HFFc6 (cell line): ENCODE results near the gene GOT1. TPM values are rescaled to one million over a fixed set of nuclear protein-coding genes. Genes with fewer than 3 reads are reported as not detected.

Experiments used
- DNase-seq: peaks from one replicate; pipeline ENCODE4 v3.0.0-alpha.2; 2018
- H3K27ac Mint-ChIP-seq: 2 replicates; pipeline ENCODE4 v1.8.0; 2020; ENCODE audit warnings: mild to moderate bottlenecking, mixed read lengths
- H3K27me3 Mint-ChIP-seq: 2 replicates; pipeline ENCODE4 v1.8.0; 2021; ENCODE audit warnings: mild to moderate bottlenecking, moderate library complexity, mixed read lengths; ENCODE audit not compliant: insufficient read depth
- H3K36me3 Mint-ChIP-seq: 2 replicates; pipeline ENCODE4 v1.8.0; 2021; ENCODE audit warnings: low read depth, mixed read lengths
- H3K4me1 Mint-ChIP-seq: 2 replicates; pipeline ENCODE4 v1.8.0; 2020; ENCODE audit warnings: low read depth, mixed read lengths
- H3K4me3 Mint-ChIP-seq: 2 replicates; pipeline ENCODE4 v1.8.0; 2020; ENCODE audit warnings: mild to moderate bottlenecking, moderate library complexity, mixed read lengths
- H3K9me3 Mint-ChIP-seq: 2 replicates; pipeline ENCODE4 v1.8.0; 2020; ENCODE audit warnings: mild to moderate bottlenecking, mixed read lengths
- CTCF ChIP-seq: fragments of 200-600 bp; sonication (generic); IDR thresholded peaks from 2 replicates; pipeline ENCODE4 v1.5.0; 2021; ENCODE audit warnings: antibody characterized with exemption, mild to moderate bottlenecking
- total RNA-seq, 6 experiments: library from RNA; stranded (reverse); fragmentation: NEBNext Ultra II Directional; extraction: Animal tissue kit (Norgen Biotek cat#: 25700); gene quantifications; 2 replicates in 1 of 6; 3 replicates in 5 of 6; pipeline ENCODE4 v1.2.3, GENCODE V29; 2021

The GOT1 gene
- total RNA-seq, 6 experiments from 2014 or later, result 34.9 to 42.0 (median 41.6) TPM

DNA sequence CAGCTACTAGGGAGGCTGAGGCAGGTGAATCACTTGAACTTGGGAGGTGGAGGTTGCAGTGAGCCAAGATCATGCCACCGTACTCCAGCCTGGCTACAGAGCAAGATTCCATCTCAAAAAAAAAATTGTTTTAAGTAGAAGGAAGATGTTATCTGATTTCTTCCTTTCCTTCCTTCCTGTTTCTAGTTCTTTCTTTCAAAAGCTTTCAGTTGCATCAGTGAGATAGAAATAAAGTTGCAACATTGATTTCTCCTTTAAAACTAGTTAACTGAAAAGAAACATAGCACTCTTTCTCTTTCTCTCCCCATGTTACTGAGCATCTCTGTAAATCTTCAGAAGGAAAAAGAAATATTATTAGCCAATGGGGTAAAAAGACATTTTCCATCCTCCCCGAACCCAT is 63.8 kb downstream of the GOT1 start:
- DNase-seq, result no peak
- Mint-ChIP-seq H3K27ac (no peak overlapping the region), H3K36me3 (peaks cover 9% of the 10 kb centered on the region), H3K4me3 (no peak overlapping the region), H3K4me1 (peaks cover 85% of the 10 kb centered on the region), H3K9me3 (no peaks in the 10 kb centered on the region), H3K27me3 (no peaks in the 10 kb centered on the region)
- TF ChIP-seq CTCF, result no peak

GRCh38 chr10:99365736-99366135 is 64.7 kb downstream of the GOT1 start:
- Mint-ChIP-seq H3K36me3 (peaks cover 9% of the 10 kb centered on the region), H3K4me1 (peaks cover 76% of the 10 kb centered on the region), H3K27me3 (no peaks in the 10 kb centered on the region), H3K4me3 (no peak overlapping the region), H3K9me3 (no peaks in the 10 kb centered on the region), H3K27ac (0 out of 2 replicates have a peak overlapping the region, but pooled peaks have one; percentile 4)
- no peak for TF ChIP-seq CTCF
- DNase-seq, result no peak

GRCh38 chr10:99365311-99365710 is 65.1 kb downstream of the GOT1 start:
- peaks cover 9% of the 10 kb centered on the region for H3K36me3 Mint-ChIP-seq
- no peak for DNase-seq
- no peaks in the 10 kb centered on the region; the same call in 1 of the 2 replicates for H3K27me3 Mint-ChIP-seq
- peaks cover 72% of the 10 kb centered on the region for H3K4me1 Mint-ChIP-seq
- no peak for TF ChIP-seq CTCF
- no peaks in the 10 kb centered on the region for H3K9me3 Mint-ChIP-seq
- H3K4me3 Mint-ChIP-seq, result no peak overlapping the region
- H3K27ac Mint-ChIP-seq, result 0 out of 2 replicates have a peak overlapping the region, but pooled peaks have one; percentile 4

DNA sequence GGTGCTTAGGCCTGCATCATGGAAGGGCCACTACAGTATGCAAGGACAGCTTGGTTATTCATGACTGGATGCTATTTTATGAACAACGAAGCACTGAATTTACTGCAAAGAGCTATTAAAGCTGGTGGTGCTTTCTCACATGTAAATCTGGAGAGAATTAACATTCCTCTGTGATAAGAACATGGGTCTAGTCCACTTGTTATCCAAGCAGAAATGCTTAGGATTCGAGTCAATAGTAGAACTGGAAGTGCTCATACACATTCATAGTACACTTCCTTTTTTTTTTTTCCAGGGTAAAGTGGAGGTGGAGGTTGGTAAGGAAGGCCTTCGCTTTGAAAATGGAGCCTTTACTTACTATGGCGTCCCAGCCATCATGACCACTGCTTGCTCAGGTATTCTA is 66.3 kb downstream of the GOT1 start:
- H3K27me3 Mint-ChIP-seq, result no peaks in the 10 kb centered on the region; the same call in 1 of the 2 replicates
- H3K27ac Mint-ChIP-seq, result peak overlapping the region; percentile 17; the same call in 1 of the 2 replicates
- H3K4me1 Mint-ChIP-seq, result peaks cover 60% of the 10 kb centered on the region
- peak; percentile 67 for DNase-seq
- peaks cover 9% of the 10 kb centered on the region for H3K36me3 Mint-ChIP-seq
- H3K9me3 Mint-ChIP-seq, result no peaks in the 10 kb centered on the region
- H3K4me3 Mint-ChIP-seq, result no peak overlapping the region
- no peak for TF ChIP-seq CTCF

GRCh38 chr10:99360934-99361333 is 69.5 kb downstream of the GOT1 start:
- Mint-ChIP-seq H3K4me3 (no peak overlapping the region), H3K27me3 (no peaks in the 10 kb centered on the region; the same call in 1 of the 2 replicates), H3K36me3 (peaks cover 9% of the 10 kb centered on the region), H3K9me3 (no peaks in the 10 kb centered on the region), H3K27ac (no peak overlapping the region), H3K4me1 (peaks cover 36% of the 10 kb centered on the region)
- no peak for DNase-seq
- TF ChIP-seq CTCF, result no peak

GRCh38 chr10:99358101-99358500 is 72.3 kb downstream of the GOT1 start:
- peaks cover 11% of the 10 kb centered on the region; the same call in 1 of the 2 replicates for H3K4me1 Mint-ChIP-seq
- H3K27me3 Mint-ChIP-seq, result no peaks in the 10 kb centered on the region; the same call in 1 of the 2 replicates
- TF ChIP-seq CTCF, result no peak
- H3K27ac Mint-ChIP-seq, result no peak overlapping the region
- no peaks in the 10 kb centered on the region for H3K9me3 Mint-ChIP-seq
- no peak for DNase-seq
- peaks cover 7% of the 10 kb centered on the region for H3K36me3 Mint-ChIP-seq
- H3K4me3 Mint-ChIP-seq, result no peak overlapping the region
